ENCODE results near the gene AP1G1. TPM values are rescaled to one million over a fixed set of nuclear protein-coding genes. Genes with fewer than 3 reads are reported as not detected.
A peak's percentile ranks its signal among the peaks of the same experiment; 100 is the strongest.

The AP1G1 gene
- total RNA-seq, 1 experiment from 2014 or later: 139 TPM

DNA sequence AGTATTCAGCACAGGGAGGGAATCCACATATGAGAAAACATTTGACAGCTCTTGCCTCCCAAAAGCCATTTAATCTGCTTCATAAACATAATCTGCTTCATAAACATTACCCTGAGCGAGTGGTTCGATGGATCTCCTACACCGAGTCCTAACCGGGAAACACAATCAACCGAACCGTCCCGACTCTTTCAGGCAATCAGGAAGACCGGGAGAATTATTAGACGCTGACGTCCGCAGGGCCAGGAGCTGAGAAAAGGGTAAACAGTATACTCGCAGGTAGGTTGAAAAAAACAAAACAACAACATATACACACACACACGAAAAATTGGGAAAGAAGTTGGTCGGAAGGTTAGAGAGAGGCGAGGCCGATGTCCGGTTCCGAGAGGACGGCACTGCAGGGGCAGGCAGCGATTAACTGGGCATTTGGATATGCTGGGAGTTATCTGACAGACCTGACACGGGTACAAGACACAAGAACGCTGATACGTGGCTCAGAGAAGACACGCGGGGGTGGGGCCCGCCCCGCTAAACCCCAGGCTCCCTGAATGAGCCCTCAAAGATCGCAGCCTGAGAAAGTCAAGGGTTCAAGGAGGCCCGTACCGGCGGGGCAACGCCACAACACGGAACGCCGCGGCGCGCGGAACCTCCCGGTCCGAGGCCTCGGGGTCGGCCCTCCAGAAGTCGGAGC, 585 bp downstream of the AP1G1 start:
- DNase-seq: peak in 1 of 2 experiments; percentile 45

GRCh38 chr16:71803305-71803690, 5.3 kb downstream of the AP1G1 start:
- Histone ChIP-seq H3K36me3 (ENCODE audit: control insufficient read depth, insufficient read depth, low read length) (no peaks in the 10 kb centered on the region; the same call in 1 of the 2 replicates), H3K27me3 (replicated peaks; ENCODE audit: control insufficient read depth, insufficient read depth, low read length) (no peaks in the 10 kb centered on the region), H3K9me3 (no peaks in the 10 kb centered on the region), H3K4me3 (ENCODE audit: low read depth, low read length) (no peak overlapping the region), H3K4me1 (0 out of 2 replicates have a peak, but pooled peaks cover 11% of the 10 kb centered on the region)
- POLR2A ChIA-PET: no interaction called here
- no peak for DNase-seq
- BruUV-seq (replicated peaks): no TSS peak
- no peaks in the 10 kb centered on the region for H3K9me3 Mint-ChIP-seq (ENCODE audit: unreplicated experiment)
- CTCF ChIA-PET: interaction anchor here (0.6 kb wide), 1 partner anchor 29 kb away, joined by 4 read pairs; no protein-coding TSS in a partner anchor
- intact Hi-C loops (cut with micrococcal nuclease; ENCODE audit: unreplicated experiment): loop anchor here (10.0 kb wide), 1 partner anchor 162 kb away; no protein-coding TSS in a partner anchor
- no peaks in the 10 kb centered on the region for H3K27me3 Mint-ChIP-seq (ENCODE audit: insufficient read depth, unreplicated experiment)
- TF ChIP-seq CTCF (IDR thresholded peaks at IDR 0.05; ENCODE audit: insufficient read depth in 1 of 2, low read depth in 1 of 2, low read length in 1 of 2, severe bottlenecking in 1 of 2, unreplicated experiment in 1 of 2): no peak
- H3K4me3 Mint-ChIP-seq (ENCODE audit: unreplicated experiment): no peak overlapping the region
- H3K4me1 Mint-ChIP-seq (ENCODE audit: low read depth, unreplicated experiment): peaks cover 5% of the 10 kb centered on the region
- peaks cover 69% of the 10 kb centered on the region for H3K36me3 Mint-ChIP-seq (ENCODE audit: insufficient read depth, unreplicated experiment)
- H3K27ac Mint-ChIP-seq (ENCODE audit: unreplicated experiment): no peak overlapping the region

More for the DNA sequence above, 585 bp downstream of the AP1G1 start:
- peak overlapping the region; percentile 83 for H3K4me3 ChIP-seq (ENCODE audit: low read depth, low read length)
- Mint-ChIP-seq H3K4me1 (ENCODE audit: low read depth, unreplicated experiment) (peaks cover 5% of the 10 kb centered on the region), H3K9me3 (ENCODE audit: unreplicated experiment) (no peaks in the 10 kb centered on the region), H3K4me3 (ENCODE audit: unreplicated experiment) (peak overlapping the region; percentile 93), H3K36me3 (ENCODE audit: insufficient read depth, unreplicated experiment) (peaks cover 44% of the 10 kb centered on the region), H3K27ac (ENCODE audit: unreplicated experiment) (peak overlapping the region; percentile 97), H3K27me3 (ENCODE audit: insufficient read depth, unreplicated experiment) (no peaks in the 10 kb centered on the region)
- no peaks in the 10 kb centered on the region; the same call in 1 of the 2 replicates for H3K36me3 ChIP-seq (ENCODE audit: control insufficient read depth, insufficient read depth, low read length)
- intact Hi-C loops (cut with micrococcal nuclease; ENCODE audit: unreplicated experiment): loop anchor here (2.0 to 10.0 kb wide), 2 partner anchors 75 to 157 kb away; no protein-coding TSS in a partner anchor
- no peaks in the 10 kb centered on the region for H3K9me3 ChIP-seq
- H3K27me3 ChIP-seq (replicated peaks; ENCODE audit: control insufficient read depth, insufficient read depth, low read length): no peaks in the 10 kb centered on the region
- CTCF ChIA-PET: interaction anchor here (1.7 kb wide), 1 partner anchor 154 kb away, joined by 4 read pairs; no protein-coding TSS in a partner anchor
- TF ChIP-seq CTCF (IDR thresholded peaks at IDR 0.05; ENCODE audit: insufficient read depth in 1 of 2, low read depth in 1 of 2, low read length in 1 of 2, severe bottlenecking in 1 of 2, unreplicated experiment in 1 of 2): no peak
- BruUV-seq (replicated peaks): no TSS peak
- POLR2A ChIA-PET: interaction anchor here (0.6 to 1.6 kb wide), 4 partner anchors 13 to 285 kb away, joined by 3 to 9 read pairs (median 4); partner anchors contain the start of genes DHX38 and TXNL4B
- 0 out of 2 replicates have a peak, but pooled peaks cover 16% of the 10 kb centered on the region for H3K4me1 ChIP-seq

DNA sequence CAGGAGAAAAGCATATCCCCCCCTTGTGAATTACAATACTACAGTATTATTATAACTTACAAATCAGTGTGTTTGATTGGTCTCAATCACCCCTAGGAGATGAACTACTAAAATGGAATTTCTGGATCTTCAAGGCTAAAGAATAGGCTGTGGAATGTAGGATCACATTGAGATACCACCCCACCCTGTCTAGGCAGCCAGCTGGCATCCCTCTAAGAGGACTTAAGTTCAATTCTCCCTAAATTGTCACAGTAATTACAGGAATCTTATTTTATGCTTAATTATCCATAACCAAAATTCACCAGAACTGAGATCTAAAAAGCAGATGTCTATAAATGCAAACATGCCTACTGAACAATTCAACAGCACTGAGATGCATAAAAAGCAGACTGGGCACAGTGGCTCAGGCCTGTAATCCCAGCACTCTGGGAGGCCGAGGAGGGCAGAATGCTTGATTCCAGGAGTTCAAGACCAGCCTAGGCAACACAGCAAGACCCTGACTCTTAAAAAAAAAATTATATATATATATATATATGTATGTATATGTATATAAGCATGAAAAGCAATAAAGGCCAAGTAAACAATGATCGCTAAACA, 12.0 kb downstream of the AP1G1 start:
- intact Hi-C loops (cut with micrococcal nuclease; ENCODE audit: unreplicated experiment): no loop called here
- Histone ChIP-seq H3K4me1 (no peaks in the 10 kb centered on the region), H3K9me3 (no peaks in the 10 kb centered on the region), H3K4me3 (ENCODE audit: low read depth, low read length) (no peak overlapping the region), H3K36me3 (ENCODE audit: control insufficient read depth, insufficient read depth, low read length) (no peaks in the 10 kb centered on the region), H3K27me3 (replicated peaks; ENCODE audit: control insufficient read depth, insufficient read depth, low read length) (no peaks in the 10 kb centered on the region)
- ChIA-PET POLR2A (no interaction called here), CTCF (no interaction called here)
- Mint-ChIP-seq H3K36me3 (ENCODE audit: insufficient read depth, unreplicated experiment) (peaks cover 48% of the 10 kb centered on the region), H3K4me3 (ENCODE audit: unreplicated experiment) (no peak overlapping the region), H3K27ac (ENCODE audit: unreplicated experiment) (no peak overlapping the region), H3K27me3 (ENCODE audit: insufficient read depth, unreplicated experiment) (no peaks in the 10 kb centered on the region), H3K9me3 (ENCODE audit: unreplicated experiment) (no peaks in the 10 kb centered on the region), H3K4me1 (ENCODE audit: low read depth, unreplicated experiment) (peaks cover 11% of the 10 kb centered on the region)
- DNase-seq: no peak
- TF ChIP-seq CTCF (IDR thresholded peaks at IDR 0.05; ENCODE audit: insufficient read depth in 1 of 2, low read depth in 1 of 2, low read length in 1 of 2, severe bottlenecking in 1 of 2, unreplicated experiment in 1 of 2): no peak
- BruUV-seq (replicated peaks): no TSS peak

Measured in Caco-2 (cell line).